ENCODE results near the gene SC5D.

Gene SC5D

DNA sequence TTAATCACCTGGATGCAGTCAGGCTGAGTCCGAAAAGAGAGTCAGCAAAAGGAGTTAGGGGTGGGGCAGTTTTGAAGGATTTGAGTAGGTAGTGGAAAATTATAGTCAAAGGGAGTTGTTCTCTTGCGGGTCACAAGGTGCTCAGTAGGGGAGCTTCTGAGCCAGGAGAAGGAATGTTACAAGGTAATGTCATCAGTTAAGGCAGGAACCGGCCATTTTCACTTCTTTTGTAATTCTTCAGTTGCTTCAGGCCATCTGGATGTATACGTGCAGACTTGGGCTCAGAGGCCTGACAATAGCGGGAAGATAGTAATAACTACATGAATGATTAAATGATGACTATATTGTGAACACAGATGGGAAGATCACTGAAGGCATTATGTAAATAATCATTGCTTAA, 6.2 kb downstream of the SC5D start:
- TF ChIP-seq, protein P1, sequence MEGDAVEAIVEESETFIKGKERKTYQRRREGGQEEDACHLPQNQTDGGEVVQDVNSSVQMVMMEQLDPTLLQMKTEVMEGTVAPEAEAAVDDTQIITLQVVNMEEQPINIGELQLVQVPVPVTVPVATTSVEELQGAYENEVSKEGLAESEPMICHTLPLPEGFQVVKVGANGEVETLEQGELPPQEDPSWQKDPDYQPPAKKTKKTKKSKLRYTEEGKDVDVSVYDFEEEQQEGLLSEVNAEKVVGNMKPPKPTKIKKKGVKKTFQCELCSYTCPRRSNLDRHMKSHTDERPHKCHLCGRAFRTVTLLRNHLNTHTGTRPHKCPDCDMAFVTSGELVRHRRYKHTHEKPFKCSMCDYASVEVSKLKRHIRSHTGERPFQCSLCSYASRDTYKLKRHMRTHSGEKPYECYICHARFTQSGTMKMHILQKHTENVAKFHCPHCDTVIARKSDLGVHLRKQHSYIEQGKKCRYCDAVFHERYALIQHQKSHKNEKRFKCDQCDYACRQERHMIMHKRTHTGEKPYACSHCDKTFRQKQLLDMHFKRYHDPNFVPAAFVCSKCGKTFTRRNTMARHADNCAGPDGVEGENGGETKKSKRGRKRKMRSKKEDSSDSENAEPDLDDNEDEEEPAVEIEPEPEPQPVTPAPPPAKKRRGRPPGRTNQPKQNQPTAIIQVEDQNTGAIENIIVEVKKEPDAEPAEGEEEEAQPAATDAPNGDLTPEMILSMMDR (IDR thresholded peaks at IDR 0.05; ENCODE audit: extremely low read depth, insufficient read depth, missing control alignments) = no peak
- DNase-seq (ENCODE audit: low spot score) = no peak
- in situ Hi-C loops (cut with MboI; ENCODE audit: low pct_unique_long_range_greater_than_20kb, low sequenced_read_pairs, unreplicated experiment) = no loop called here

DNA sequence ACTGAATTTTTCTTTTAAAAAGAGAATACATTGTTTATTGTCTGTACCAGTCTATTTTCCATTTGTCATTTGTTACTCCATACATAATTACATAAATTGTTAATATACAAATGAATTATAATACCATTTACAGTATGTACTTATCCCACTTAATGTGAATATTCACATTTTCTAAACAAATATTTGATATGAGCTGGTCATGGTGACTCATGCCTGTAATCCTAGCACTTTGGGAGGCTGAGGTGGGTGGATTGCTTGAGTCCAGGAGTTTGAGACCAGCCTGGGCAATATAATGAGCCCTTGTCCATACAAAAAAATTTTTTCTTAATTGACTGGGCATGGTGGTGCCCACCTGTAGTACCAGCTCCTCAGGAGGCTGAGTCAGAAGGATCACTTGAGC, 6.8 kb downstream of the SC5D start:
- TF ChIP-seq, protein P1 (IDR thresholded peaks at IDR 0.05; ENCODE audit: extremely low read depth, insufficient read depth, missing control alignments) = no peak
- no peak for DNase-seq (ENCODE audit: low spot score)
- in situ Hi-C loops (cut with MboI; ENCODE audit: low pct_unique_long_range_greater_than_20kb, low sequenced_read_pairs, unreplicated experiment) = no loop called here

DNA sequence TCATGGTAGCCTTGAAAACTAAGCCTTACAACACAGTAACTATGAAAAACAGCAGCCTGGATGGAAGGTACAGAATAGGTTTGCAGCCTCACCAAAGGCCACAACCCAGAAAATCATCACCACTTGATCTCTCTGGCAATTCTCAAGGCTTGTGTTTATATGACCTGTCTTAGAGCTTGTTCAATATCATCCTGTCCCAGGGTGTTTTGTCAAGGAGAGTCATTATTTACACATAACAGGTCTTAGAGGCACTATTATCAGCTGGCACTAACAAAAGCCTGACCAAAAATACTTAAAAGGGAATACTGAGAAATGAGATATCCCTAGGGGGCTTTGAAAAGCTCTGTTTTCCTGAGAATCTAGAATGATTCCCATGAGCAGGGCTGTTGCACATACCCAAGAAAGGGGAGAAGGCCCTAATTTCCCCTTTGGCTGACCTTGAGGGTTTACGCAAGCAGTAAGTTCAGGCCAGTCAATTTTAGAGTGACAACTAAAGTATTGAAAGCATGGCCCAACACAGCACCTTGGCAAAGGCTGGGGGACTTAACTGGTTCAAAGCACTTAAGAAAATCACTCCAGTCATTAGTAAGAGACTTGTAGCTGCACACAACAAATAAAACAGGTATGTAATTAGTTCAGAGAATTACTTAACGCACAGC, 7.9 kb downstream of the SC5D start:
- in situ Hi-C loops (cut with MboI; ENCODE audit: low pct_unique_long_range_greater_than_20kb, low sequenced_read_pairs, unreplicated experiment) = no loop called here
- DNase-seq (ENCODE audit: low spot score) = no peak
- TF ChIP-seq, protein P1 (IDR thresholded peaks at IDR 0.05; ENCODE audit: extremely low read depth, insufficient read depth, missing control alignments) = no peak

DNA sequence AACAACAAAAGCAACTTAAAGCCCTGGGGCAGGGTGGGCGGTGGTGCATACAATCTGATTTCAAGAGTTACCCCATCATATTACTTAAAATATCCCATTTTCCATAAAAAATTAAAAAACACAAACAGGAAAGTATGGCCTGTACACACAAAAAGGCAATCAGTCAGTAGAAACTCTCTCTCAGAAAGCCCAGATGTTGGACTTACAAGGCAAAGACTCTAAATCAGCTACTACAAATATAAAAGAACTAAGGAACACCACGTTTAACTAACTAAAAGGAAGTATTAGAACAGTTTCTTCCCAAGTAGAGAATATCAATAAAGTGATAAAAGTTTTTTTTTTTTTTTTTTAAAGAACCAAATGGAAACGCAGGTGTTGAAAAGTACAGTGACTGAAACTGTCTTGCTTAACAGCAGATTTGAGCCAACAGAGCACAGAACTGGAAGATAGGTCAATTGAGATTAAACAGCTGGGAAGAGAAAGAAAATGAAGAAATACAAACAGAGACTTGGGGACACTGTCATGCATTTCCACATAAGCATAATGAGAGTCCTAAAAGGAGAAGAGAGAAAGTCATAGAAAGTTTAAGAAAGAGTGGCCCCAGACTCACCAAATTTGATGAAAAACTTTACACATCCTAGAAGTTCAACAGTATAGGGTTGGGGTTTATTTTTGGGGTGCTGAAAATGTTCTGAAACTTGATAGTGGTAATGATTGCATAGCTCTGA, 8.6 kb downstream of the SC5D start:
- in situ Hi-C loops (cut with MboI; ENCODE audit: low pct_unique_long_range_greater_than_20kb, low sequenced_read_pairs, unreplicated experiment) = no loop called here
- DNase-seq (ENCODE audit: low spot score) = no peak
- TF ChIP-seq, protein P1 (IDR thresholded peaks at IDR 0.05; ENCODE audit: extremely low read depth, insufficient read depth, missing control alignments) = no peak

DNA sequence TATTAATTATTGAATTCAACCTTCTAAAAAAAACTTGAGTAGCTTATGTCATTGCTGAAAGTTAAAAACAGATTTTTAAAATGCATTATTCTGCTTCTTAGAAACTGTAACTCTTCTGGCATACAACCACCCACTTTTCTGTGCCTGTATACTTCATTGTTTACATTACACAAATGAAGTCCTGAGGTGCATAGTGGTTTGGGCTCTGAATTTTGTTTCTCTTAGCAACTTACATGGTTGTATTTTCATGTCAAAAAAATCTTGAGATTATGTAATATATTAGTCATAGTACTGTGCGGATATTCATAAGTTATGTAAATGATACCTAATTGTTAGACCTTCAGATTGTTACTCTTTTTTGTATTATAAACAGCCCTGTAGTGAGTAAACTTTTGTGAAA, 12.2 kb downstream of the SC5D start:
- no peak for DNase-seq (ENCODE audit: low spot score)
- in situ Hi-C loops (cut with MboI; ENCODE audit: low pct_unique_long_range_greater_than_20kb, low sequenced_read_pairs, unreplicated experiment) = no loop called here
- TF ChIP-seq, protein P1 (IDR thresholded peaks at IDR 0.05; ENCODE audit: extremely low read depth, insufficient read depth, missing control alignments) = no peak

DNA sequence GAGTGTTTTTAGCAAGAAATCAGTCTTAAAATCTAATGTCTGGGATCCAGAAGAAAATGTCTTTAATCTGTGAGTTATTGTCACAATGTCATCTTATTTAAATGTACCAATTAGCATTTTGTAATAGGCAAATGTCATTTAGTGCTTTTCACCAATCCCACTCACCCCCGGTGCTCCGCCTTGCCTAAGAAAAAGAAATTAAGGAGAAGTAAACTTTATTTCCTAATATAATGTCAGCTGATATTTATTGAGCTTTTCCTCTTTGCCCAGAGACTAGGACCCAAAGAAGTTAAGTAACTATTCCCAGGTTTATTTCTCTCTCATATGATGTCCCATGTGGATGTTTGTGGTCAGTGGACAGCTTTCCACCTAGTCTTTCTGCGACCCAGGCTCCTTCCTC, 16.2 kb downstream of the SC5D start:
- in situ Hi-C loops (cut with MboI; ENCODE audit: low pct_unique_long_range_greater_than_20kb, low sequenced_read_pairs, unreplicated experiment) = no loop called here

More for the DNA sequence above, 16.2 kb downstream of the SC5D start:
- DNase-seq (ENCODE audit: low spot score) = no peak
- TF ChIP-seq, protein P1 (IDR thresholded peaks at IDR 0.05; ENCODE audit: extremely low read depth, insufficient read depth, missing control alignments) = no peak

All from GM13977 (cell line).